ENCODE results near the gene RARA.

The RARA gene

DNA sequence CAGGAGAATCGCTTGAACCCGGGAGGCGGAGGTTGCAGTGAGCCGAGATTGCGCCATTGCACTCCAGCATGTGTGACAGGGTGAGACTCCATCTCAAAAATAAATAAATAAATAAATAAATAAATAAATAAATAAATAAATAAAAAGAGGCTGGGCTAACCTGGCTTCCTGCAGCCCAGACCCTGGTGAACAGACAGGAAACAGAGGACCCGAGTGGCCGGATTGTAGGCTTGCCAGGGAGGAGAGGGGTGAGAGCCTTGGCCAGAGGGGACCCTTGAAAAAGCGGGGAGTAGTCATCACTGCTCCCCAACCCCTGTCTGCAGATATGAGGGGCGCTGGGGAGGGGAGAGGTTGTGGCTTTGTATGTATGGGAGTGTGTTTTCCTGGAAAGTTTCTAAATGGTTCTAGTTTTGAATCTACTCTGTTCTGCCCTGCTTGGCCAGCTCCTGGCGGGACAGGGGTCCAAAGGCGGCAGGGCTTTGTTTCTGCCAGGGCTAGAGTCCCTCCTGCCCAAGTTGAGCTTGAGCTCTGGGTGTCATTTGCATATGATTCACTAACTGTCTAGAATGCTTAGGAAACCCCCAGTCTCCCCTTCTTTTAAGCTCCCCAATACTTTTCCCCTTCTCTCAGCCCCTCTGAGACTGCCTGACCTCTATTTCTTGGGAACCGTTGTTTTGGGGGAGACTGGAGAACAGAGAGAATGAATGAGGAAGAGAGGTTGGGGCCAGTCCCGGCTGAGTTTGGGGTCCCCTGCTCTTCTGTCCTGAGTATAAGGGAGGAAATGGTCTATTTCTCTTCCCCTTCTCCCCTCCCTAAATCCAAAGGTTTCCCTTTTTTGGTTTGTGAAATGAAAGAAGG is 16.4 kb downstream of the RARA start:
- H3K4me3 ChIP-seq (ENCODE audit: low read length) = no peak overlapping the region
- no peak for DNase-seq (ENCODE audit: low read depth, low spot score)

- DNase-seq (ENCODE audit: low read depth, low spot score) = no peak
- no peak overlapping the region for H3K4me3 ChIP-seq (ENCODE audit: low read length)
Observed at GRCh38 chr17:40326014-40326831, 17.2 kb downstream of the RARA start.

DNA sequence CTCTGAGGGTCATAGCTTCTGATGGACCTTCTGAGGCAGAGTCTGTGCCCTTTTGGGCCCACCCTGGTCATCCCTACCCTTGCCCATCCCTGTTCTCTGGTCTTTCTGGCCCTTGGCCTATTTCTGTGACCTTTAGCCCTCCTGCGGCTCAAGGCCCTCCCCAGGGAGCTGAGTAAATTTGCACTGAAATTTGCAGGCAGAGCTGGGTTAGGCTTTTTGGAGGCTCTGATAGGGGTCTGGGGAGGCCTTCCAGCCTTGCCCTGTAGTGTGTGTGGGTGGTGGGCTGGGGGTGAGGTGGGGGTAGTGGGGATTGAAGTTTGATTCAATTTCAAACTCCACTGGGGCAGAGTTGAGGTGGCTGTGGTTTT is 17.8 kb downstream of the RARA start:
- no peak for DNase-seq (ENCODE audit: low read depth, low spot score)
- H3K4me3 ChIP-seq (ENCODE audit: low read length) = no peak overlapping the region

- DNase-seq (ENCODE audit: low read depth, low spot score) = no peak
- H3K4me3 ChIP-seq (ENCODE audit: low read length) = no peak overlapping the region
Observed at GRCh38 chr17:40327244-40327729, 18.3 kb downstream of the RARA start.

- DNase-seq (ENCODE audit: low read depth, low spot score) = no peak
- H3K4me3 ChIP-seq (ENCODE audit: low read length) = no peak overlapping the region
Observed at GRCh38 chr17:40327735-40328385, 18.9 kb downstream of the RARA start.

GRCh38 chr17:40328386-40328766 is 19.4 kb downstream of the RARA start:
- no peak overlapping the region for H3K4me3 ChIP-seq (ENCODE audit: low read length)
- no peak for DNase-seq (ENCODE audit: low read depth, low spot score)

DNA sequence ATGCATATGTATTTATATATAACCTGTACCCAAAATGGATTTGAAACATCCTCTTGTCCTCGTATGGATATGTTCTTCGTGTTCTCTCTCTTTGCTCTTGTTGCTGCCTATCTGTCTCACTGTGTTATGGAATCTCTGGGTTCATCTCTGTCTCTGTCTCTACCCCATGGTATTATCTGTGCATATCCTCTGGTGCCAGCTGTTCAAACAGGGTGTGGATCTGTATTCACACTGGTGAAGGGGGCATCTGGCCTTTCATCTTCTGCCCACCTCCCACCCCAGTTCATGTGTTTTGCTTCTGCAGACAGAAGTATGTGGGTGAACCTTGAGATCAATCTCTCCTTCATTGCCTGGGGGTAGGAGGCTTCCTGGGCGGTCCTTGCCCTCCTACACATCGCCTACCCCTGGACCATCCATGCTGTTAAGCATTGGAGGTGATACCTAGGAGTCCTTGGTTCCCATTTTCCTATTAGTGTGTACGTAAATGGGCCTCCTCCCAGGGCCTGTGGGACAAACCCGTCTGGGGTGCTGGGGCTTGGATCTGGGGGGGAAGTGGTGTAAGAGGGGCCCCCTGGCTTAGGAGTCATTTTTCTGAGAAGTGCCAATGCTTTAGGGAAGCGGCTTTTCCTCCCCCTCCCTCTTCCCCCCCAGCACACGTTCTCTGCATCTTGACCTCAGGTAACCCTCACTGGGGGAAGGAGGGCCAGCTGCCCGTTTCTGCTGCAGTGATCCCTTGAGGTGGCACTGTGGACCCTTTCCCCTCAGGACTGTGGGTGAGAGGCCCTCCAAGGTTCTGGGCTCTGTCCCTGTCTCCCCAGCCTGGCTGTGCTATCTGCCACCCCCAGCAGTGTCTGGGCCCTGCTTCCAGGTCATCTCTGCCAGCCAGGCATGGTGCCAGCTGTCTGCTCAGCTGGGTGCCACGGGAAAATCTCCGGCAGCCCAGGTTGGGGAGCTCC is 21.1 kb downstream of the RARA start:
- H3K4me3 ChIP-seq (ENCODE audit: low read length) = no peak overlapping the region
- DNase-seq (ENCODE audit: low read depth, low spot score) = no peak

DNA sequence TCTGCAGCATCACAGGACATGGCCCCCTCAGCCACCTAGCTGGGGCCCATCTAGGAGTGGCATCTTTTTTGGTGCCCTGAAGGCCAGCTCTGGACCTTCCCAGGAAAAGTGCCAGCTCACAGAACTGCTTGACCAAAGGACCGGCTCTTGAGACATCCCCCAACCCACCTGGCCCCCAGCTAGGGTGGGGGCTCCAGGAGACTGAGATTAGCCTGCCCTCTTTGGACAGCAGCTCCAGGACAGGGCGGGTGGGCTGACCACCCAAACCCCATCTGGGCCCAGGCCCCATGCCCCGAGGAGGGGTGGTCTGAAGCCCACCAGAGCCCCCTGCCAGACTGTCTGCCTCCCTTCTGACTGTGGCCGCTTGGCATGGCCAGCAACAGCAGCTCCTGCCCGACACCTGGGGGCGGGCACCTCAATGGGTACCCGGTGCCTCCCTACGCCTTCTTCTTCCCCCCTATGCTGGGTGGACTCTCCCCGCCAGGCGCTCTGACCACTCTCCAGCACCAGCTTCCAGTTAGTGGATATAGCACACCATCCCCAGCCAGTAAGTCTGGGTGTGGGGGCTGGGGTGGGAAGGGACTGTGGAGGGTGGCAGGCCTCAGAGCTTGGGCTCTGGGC is 22.0 kb downstream of the RARA start:
- no peak overlapping the region for H3K4me3 ChIP-seq (ENCODE audit: low read length)
- no peak for DNase-seq (ENCODE audit: low read depth, low spot score)

DNA sequence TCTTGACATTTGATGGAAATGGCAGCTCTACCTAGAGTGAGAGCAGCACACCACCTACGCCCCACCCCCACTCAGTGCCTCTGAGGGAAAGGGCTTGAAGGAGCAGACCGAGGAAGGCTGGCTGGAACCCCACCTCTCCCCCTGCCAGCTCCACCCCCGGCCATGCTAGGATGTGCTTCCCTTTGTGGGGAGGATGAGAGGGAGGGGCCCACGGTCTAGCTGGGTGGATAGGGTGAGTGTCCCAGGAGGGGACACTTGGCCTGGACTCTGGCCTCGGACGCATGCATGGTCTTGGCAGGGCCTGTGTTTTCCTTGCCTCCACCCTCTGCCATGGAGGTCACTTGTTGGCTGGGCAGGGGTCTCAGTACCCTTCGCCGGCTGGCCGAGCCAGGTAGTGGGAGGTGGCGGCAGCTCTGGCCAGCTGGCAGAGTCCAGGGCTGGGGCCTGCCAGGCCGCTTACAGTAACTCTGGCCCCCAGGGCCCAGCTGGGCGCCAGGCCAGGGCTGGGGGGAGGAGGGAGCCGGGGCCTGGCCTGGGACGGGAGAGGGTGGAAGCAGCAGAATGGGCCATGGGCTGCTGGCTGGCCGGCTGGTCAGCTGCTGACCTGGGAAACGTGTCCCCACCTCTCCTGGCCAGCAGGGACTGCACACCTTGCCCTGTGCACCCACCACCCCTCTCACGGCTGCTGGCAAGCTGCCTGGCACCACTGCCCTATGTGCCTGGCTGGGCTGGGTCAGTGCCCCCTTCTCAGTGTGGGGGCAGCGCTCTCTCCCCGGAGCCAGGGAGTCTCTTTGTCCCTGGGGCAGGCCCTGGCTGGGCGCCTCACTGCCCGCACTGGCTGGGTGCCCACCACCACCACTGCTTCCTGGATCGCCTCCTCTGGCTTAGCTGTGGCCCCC is 23.0 kb downstream of the RARA start:
- no peak overlapping the region for H3K4me3 ChIP-seq (ENCODE audit: low read length)
- no peak for DNase-seq (ENCODE audit: low read depth, low spot score)

- DNase-seq (ENCODE audit: low read depth, low spot score) = no peak
- H3K4me3 ChIP-seq (ENCODE audit: low read length) = no peak overlapping the region
Observed at GRCh38 chr17:40333781-40334448, 24.9 kb downstream of the RARA start.

DNA sequence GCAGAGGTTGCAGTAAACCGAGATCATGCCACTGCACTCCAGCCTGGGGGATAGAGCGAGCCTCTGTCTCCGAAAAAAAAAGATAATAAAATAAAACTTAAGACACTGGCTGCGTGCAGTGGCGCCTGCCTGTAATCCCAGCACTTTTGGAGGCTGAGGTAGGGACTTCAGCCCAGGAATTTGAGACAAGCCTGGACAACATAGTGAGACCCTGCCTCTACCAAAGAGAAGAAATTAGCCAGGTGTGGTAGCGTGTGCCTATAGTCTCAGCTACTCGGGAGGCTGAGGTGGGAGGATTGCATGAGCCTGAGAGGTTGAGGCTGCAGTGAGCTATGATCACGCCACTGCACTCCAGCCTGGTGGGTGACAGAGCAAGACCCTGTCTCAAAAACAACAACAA is 26.6 kb downstream of the RARA start:
- DNase-seq (ENCODE audit: low read depth, low spot score) = no peak
- H3K4me3 ChIP-seq (ENCODE audit: low read length) = no peak overlapping the region

DNA sequence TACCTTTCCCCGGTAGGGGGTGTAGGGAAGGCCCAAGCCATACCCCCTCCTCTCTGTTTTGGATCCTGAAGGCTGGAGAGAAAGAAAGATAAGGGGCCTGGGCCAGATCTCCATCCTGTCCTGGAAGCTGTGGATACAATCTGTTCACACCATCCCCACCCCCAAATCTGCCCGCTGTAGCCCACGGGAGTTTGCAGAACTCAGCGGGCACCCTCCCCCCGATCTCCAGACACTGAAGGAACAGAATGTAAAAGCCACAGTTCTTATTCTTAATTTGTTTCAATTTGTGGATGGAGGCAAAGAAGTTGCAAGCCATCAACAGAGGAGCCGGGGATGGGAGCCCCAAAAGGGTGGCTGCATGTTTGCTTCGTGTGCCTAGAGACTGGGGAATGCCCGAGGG is 28.4 kb downstream of the RARA start:
- no peak overlapping the region for H3K4me3 ChIP-seq (ENCODE audit: low read length)
- no peak for DNase-seq (ENCODE audit: low read depth, low spot score)

- no peak for DNase-seq (ENCODE audit: low read depth, low spot score)
- no peak overlapping the region for H3K4me3 ChIP-seq (ENCODE audit: low read length)
Observed at GRCh38 chr17:40338058-40338457, 29.1 kb downstream of the RARA start.

DNA sequence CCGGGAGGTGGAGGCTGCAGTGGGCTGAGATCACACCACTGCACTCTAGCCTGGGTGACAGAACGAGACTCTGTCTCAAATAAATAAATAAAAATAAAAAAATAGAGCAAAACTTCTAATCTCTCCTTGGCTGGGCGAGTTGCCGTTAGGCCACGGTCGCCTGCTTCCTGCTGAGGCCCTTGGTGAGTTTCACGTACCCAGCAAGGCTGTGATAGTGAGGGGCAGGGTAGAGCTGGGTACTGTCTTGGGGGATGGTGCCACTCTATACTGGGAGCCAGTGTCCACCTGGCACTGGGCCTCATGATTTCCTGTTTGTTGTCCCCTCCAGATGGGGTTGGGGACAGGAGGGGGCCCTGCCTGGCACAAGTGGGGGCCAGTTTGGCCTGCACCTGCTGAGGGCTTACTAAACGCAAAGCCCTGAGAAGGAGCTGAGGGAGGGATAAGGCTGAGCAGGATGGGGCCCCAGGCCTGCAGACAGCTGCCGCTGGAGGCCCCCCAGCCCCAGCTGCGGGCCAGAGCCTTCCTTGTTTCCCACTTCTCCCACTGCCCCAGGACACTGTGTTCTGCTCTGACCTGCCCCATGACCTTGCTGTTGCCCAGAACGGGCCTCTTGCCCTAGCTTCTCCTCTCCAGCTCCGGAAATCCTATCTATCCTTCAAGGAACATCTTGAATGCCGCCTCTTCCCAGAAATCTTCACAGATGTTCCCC is 30.1 kb downstream of the RARA start:
- DNase-seq (ENCODE audit: low read depth, low spot score) = no peak
- H3K4me3 ChIP-seq (ENCODE audit: low read length) = no peak overlapping the region

DNA sequence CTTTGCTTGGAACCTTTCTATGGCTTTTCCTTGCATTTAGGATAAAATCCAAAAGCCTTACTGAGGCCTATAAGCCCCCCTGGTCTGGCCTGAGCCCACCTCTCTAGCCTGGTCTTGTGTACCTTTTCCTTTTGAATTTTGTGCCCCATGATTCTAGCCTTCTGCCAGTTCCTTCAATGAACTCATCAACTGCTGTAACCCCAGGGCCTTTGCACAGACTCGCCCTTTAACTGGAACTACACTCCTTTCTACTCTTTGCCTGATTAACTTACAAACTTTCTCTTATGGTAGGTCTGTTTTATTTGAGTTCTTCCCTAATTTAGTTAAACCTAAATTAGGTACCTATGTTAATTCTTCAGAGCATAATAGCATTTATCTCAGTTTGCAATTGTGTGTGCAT is 31.3 kb downstream of the RARA start:
- no peak for DNase-seq (ENCODE audit: low read depth, low spot score)

More for the DNA sequence above, 31.3 kb downstream of the RARA start:
- no peak overlapping the region for H3K4me3 ChIP-seq (ENCODE audit: low read length)

Data from Jurkat, Clone E6-1 (cell line).